ENCODE data around the gene TYSND1.

The TYSND1 gene

GRCh38 chr10:70135684-70136083, 10.8 kb downstream of the TYSND1 start:
- no peaks in the 10 kb centered on the region for H3K27me3 ChIP-seq (ENCODE audit: control insufficient read depth in 2 of 2, insufficient read depth in 2 of 2, low read length in 2 of 2)
- no peaks in the 10 kb centered on the region for H3K9me3 ChIP-seq (ENCODE audit: control insufficient read depth in 2 of 2, low read length in 2 of 2)
- H3K36me3 ChIP-seq (ENCODE audit: control insufficient read depth in 2 of 2, insufficient read depth in 2 of 2, low read length in 2 of 2) = peaks cover 0 to 3% of the 10 kb centered on the region in 2 donors
- no peak overlapping the region for H3K4me3 ChIP-seq (ENCODE audit: low read length in 2 of 2)
- H3K4me1 ChIP-seq (ENCODE audit: control insufficient read depth in 2 of 2, insufficient read depth in 2 of 2, low read length in 2 of 2) = peaks cover 33 to 48% of the 10 kb centered on the region in 2 donors
- no peak overlapping the region for H3K9ac ChIP-seq (ENCODE audit: low read depth in 1 of 2, low read length in 2 of 2)
- H3K27ac ChIP-seq (ENCODE audit: low read depth in 2 of 2, low read length in 2 of 2) = no peak overlapping the region

GRCh38 chr10:70135046-70135445, 11.5 kb downstream of the TYSND1 start:
- Histone ChIP-seq H3K36me3 (ENCODE audit: control insufficient read depth in 2 of 2, insufficient read depth in 2 of 2, low read length in 2 of 2) (peaks cover 0 to 3% of the 10 kb centered on the region in 2 donors), H3K9ac (ENCODE audit: low read depth in 1 of 2, low read length in 2 of 2) (no peak overlapping the region), H3K4me1 (ENCODE audit: control insufficient read depth in 2 of 2, insufficient read depth in 2 of 2, low read length in 2 of 2) (peaks cover 33 to 49% of the 10 kb centered on the region in 2 donors), H3K9me3 (ENCODE audit: control insufficient read depth in 2 of 2, low read length in 2 of 2) (no peaks in the 10 kb centered on the region), H3K4me3 (ENCODE audit: low read length in 2 of 2) (no peak overlapping the region), H3K27me3 (ENCODE audit: control insufficient read depth in 2 of 2, insufficient read depth in 2 of 2, low read length in 2 of 2) (no peaks in the 10 kb centered on the region), H3K27ac (ENCODE audit: low read depth in 2 of 2, low read length in 2 of 2) (no peak overlapping the region)

DNA sequence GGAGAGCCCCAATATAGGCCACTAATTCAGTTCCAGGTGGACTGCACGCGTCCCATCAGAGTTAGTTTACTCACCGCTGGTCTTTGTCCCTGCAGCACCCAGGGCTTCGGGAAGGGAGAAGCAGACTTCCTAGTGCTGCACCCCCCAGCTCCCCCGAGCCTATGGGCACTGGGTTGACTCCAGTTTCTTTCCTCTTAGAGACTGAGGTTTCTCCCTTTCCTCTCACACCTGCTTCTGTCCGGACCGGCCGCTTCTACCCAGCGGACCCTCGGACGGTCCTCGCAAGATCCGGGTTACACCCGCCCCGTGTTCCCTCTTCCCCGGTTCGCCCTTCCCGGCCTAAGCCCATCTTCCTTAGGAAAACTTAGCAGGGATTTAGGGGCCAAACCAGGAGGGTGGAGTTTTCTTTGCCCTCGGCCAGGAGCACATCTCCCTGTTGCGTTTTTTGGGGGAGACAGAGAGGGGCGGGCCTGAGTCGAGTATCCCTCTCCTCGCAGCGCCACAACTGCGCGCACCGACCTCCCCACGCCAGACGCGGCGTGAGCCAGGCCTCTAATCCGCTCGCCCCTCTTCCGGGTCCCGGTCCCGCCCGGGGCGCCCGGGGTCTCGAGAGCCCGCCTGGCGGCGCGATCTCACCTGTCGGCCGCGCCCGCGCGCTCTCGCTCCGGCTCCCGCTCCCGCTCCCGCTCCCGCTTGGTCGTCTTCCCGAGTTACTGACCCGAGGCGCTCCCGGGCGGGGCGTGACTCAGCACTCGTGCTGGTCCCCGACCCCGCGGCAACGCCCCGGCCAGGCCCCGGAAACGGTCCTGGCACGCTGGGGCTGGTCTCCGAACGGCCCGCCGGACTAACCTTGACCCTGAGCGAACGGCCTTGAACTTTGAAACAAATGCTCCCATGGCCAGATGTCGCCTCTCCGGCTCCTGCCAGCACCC, 14.1 kb downstream of the TYSND1 start, which contains the start of gene AIFM2:
Gene AIFM2 (minus strand): TSS at position 728 of the 932 bp plus-strand sequence. CDS start 8,741 bp downstream, outside the sequence.
- peak within 1 kb of the TSS; percentile 82 to 88 for H3K4me3 ChIP-seq (ENCODE audit: low read length in 2 of 2)
- no peaks in the 10 kb centered on the region for H3K27me3 ChIP-seq (ENCODE audit: control insufficient read depth in 2 of 2, insufficient read depth in 2 of 2, low read length in 2 of 2)
- no peaks in the 10 kb centered on the region for H3K9me3 ChIP-seq (ENCODE audit: control insufficient read depth in 2 of 2, low read length in 2 of 2)
- H3K36me3 ChIP-seq (ENCODE audit: control insufficient read depth in 2 of 2, insufficient read depth in 2 of 2, low read length in 2 of 2) = peaks cover 0 to 3% of the 10 kb centered on the region in 2 donors
- H3K27ac ChIP-seq (ENCODE audit: low read depth in 2 of 2, low read length in 2 of 2) = peak within 1 kb of the TSS; percentile 76 to 78
- H3K4me1 ChIP-seq (ENCODE audit: control insufficient read depth in 2 of 2, insufficient read depth in 2 of 2, low read length in 2 of 2) = peaks cover 19 to 28% of the 10 kb centered on the region in 2 donors
- peak within 1 kb of the TSS; percentile 81 to 92 for H3K9ac ChIP-seq (ENCODE audit: low read depth in 1 of 2, low read length in 2 of 2)

DNA sequence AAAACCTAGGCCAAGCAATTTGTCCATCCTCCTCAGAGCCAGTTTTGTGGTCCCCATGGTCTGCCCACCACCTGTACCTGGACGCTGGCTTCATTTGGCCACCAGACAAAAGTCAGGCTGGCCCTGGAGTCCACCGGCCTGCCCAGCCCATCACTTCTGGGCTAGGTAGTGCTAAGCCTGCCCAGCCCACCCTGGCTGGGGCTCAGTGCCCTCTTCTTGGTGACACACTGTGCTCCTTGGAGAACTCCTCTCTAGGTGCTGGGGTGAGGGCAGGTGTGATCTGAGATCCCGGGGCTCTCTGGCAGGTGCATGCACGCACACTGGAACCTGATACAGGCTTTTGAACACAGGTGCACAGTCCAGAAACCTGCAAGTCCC, 15.0 kb downstream of the TYSND1 start:
- peaks cover 0 to 3% of the 10 kb centered on the region in 2 donors for H3K36me3 ChIP-seq (ENCODE audit: control insufficient read depth in 2 of 2, insufficient read depth in 2 of 2, low read length in 2 of 2)
- H3K4me3 ChIP-seq (ENCODE audit: low read length in 2 of 2) = peak overlapping the region; percentile 82 to 88
- peak overlapping the region; percentile 76 to 78 for H3K27ac ChIP-seq (ENCODE audit: low read depth in 2 of 2, low read length in 2 of 2)
- H3K27me3 ChIP-seq (ENCODE audit: control insufficient read depth in 2 of 2, insufficient read depth in 2 of 2, low read length in 2 of 2) = no peaks in the 10 kb centered on the region
- peak overlapping the region; percentile 34 to 92 for H3K9ac ChIP-seq (ENCODE audit: low read depth in 1 of 2, low read length in 2 of 2)
- peaks cover 16 to 20% of the 10 kb centered on the region in 2 donors for H3K4me1 ChIP-seq (ENCODE audit: control insufficient read depth in 2 of 2, insufficient read depth in 2 of 2, low read length in 2 of 2)
- no peaks in the 10 kb centered on the region for H3K9me3 ChIP-seq (ENCODE audit: control insufficient read depth in 2 of 2, low read length in 2 of 2)

DNA sequence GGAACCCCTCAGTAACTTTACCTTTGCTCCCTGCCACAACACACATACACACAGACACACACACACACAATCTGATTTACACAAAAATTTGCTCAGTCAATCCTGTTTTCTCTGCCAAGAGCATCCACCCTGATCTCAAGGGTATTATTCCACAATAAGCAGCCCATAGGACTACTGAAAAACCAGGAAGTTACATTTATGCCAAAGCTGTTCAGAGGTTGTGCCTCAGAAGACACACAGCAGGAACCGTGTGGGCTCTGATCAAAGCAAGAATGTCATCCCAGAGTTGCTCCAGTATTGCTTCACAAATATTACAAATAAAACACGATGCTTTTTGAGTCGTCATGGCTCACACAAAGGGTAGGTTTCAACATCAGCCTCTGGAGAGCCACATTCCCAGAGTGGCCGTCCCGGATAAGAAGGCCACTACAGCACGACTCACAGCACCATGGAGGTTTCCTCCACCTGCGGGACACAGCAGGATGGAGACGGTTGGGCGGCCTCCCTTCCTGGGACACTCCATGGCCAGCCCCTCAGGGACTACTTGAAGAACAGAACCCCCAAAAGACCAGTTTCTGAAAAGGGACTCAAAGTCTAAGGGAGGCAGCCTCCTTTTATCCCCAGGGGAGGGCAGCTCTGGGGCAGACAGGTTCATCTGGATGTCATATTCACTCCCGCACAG, 15.5 kb downstream of the TYSND1 start:
- Histone ChIP-seq H3K9ac (ENCODE audit: low read depth in 1 of 2, low read length in 2 of 2) (peak overlapping the region; percentile 28 to 92), H3K36me3 (ENCODE audit: control insufficient read depth in 2 of 2, insufficient read depth in 2 of 2, low read length in 2 of 2) (peaks cover 0 to 3% of the 10 kb centered on the region in 2 donors), H3K4me3 (ENCODE audit: low read length in 2 of 2) (peak overlapping the region; percentile 82 to 88), H3K9me3 (ENCODE audit: control insufficient read depth in 2 of 2, low read length in 2 of 2) (no peaks in the 10 kb centered on the region), H3K4me1 (ENCODE audit: control insufficient read depth in 2 of 2, insufficient read depth in 2 of 2, low read length in 2 of 2) (peaks cover 16 to 19% of the 10 kb centered on the region in 2 donors), H3K27ac (ENCODE audit: low read depth in 2 of 2, low read length in 2 of 2) (peak overlapping the region; percentile 13 to 18), H3K27me3 (ENCODE audit: control insufficient read depth in 2 of 2, insufficient read depth in 2 of 2, low read length in 2 of 2) (no peaks in the 10 kb centered on the region)

DNA sequence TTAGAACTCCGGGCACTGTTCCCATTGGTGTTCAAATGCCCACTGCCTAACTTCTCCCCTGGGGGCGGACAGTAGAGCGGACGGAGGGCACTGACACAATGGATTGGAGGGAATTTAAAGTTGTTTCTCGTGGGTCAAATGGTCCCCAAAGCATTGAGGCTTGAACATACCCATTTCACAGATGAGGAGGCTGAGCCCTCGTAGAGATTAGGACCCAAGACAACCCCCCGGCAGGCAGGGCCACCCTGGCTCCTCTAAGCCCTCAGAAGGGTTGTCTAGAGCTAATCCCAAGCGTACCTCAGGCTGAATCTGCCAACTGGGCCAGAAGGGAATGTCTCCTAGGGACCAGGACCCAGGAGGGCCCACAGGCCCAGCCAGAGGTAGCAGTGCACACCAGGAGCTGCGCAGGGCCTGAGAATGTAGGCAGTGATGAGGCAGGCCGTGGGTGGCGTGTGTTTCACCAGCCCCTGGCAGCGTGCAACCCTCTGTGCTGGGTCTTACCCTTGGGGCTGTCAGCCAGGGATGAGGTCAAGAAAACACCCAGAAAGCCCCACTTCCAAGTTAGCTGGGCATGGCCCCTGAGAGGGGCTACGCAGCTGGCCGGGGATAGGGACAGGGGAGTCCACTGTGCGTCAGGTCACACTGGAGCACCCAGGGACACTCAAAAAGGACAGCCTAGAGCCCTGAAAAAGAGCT, 19.7 kb downstream of the TYSND1 start:
- Histone ChIP-seq H3K27me3 (ENCODE audit: control insufficient read depth in 2 of 2, insufficient read depth in 2 of 2, low read length in 2 of 2) (no peaks in the 10 kb centered on the region), H3K4me1 (ENCODE audit: control insufficient read depth in 2 of 2, insufficient read depth in 2 of 2, low read length in 2 of 2) (peaks cover 8 to 13% of the 10 kb centered on the region in 2 donors), H3K9me3 (ENCODE audit: control insufficient read depth in 2 of 2, low read length in 2 of 2) (no peaks in the 10 kb centered on the region), H3K9ac (ENCODE audit: low read depth in 1 of 2, low read length in 2 of 2) (no peak overlapping the region), H3K36me3 (ENCODE audit: control insufficient read depth in 2 of 2, insufficient read depth in 2 of 2, low read length in 2 of 2) (peaks cover 6 to 8% of the 10 kb centered on the region in 2 donors), H3K4me3 (ENCODE audit: low read length in 2 of 2) (no peak overlapping the region), H3K27ac (ENCODE audit: low read depth in 2 of 2, low read length in 2 of 2) (no peak overlapping the region)

GRCh38 chr10:70125918-70126552, 20.5 kb downstream of the TYSND1 start:
- peaks cover 0 to 5% of the 10 kb centered on the region in 2 donors for H3K4me1 ChIP-seq (ENCODE audit: control insufficient read depth in 2 of 2, insufficient read depth in 2 of 2, low read length in 2 of 2)
- H3K9ac ChIP-seq (ENCODE audit: low read depth in 1 of 2, low read length in 2 of 2) = no peak overlapping the region
- H3K27ac ChIP-seq (ENCODE audit: low read depth in 2 of 2, low read length in 2 of 2) = no peak overlapping the region
- peaks cover 6 to 8% of the 10 kb centered on the region in 2 donors for H3K36me3 ChIP-seq (ENCODE audit: control insufficient read depth in 2 of 2, insufficient read depth in 2 of 2, low read length in 2 of 2)
- no peak overlapping the region for H3K4me3 ChIP-seq (ENCODE audit: low read length in 2 of 2)
- H3K27me3 ChIP-seq (ENCODE audit: control insufficient read depth in 2 of 2, insufficient read depth in 2 of 2, low read length in 2 of 2) = no peaks in the 10 kb centered on the region
- H3K9me3 ChIP-seq (ENCODE audit: control insufficient read depth in 2 of 2, low read length in 2 of 2) = no peaks in the 10 kb centered on the region

- H3K4me1 ChIP-seq (ENCODE audit: control insufficient read depth in 2 of 2, insufficient read depth in 2 of 2, low read length in 2 of 2) = no peaks in the 10 kb centered on the region
- no peak overlapping the region for H3K27ac ChIP-seq (ENCODE audit: low read depth in 2 of 2, low read length in 2 of 2)
- no peaks in the 10 kb centered on the region for H3K27me3 ChIP-seq (ENCODE audit: control insufficient read depth in 2 of 2, insufficient read depth in 2 of 2, low read length in 2 of 2)
- no peak overlapping the region for H3K4me3 ChIP-seq (ENCODE audit: low read length in 2 of 2)
- no peaks in the 10 kb centered on the region for H3K9me3 ChIP-seq (ENCODE audit: control insufficient read depth in 2 of 2, low read length in 2 of 2)
- H3K9ac ChIP-seq (ENCODE audit: low read depth in 1 of 2, low read length in 2 of 2) = no peak overlapping the region
- peaks cover 10 to 18% of the 10 kb centered on the region in 2 donors for H3K36me3 ChIP-seq (ENCODE audit: control insufficient read depth in 2 of 2, insufficient read depth in 2 of 2, low read length in 2 of 2)
These were observed 21.6 kb downstream of the TYSND1 start for GRCh38 chr10:70124918-70125317.

DNA sequence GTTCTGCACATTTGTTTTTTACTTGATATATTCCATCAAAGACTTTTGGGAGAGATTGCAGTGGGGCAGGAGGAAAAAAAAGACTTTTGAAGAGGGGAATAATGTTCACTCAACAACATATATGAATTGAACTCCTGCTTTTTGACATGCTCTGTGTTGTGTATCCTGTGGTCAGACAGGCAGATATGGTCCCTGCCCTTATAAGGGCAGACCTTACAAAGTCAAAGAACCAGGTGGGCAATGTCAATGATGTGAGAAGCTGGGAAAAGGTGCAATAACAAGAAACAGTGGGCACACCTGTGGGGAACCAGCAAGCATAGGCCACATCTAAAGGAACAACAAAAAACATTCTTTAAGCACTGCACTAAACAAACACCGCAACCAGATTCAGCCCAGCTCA, 22.1 kb downstream of the TYSND1 start:
- Histone ChIP-seq H3K27me3 (ENCODE audit: control insufficient read depth in 2 of 2, insufficient read depth in 2 of 2, low read length in 2 of 2) (no peaks in the 10 kb centered on the region), H3K9me3 (ENCODE audit: control insufficient read depth in 2 of 2, low read length in 2 of 2) (no peaks in the 10 kb centered on the region), H3K9ac (ENCODE audit: low read depth in 1 of 2, low read length in 2 of 2) (no peak overlapping the region), H3K27ac (ENCODE audit: low read depth in 2 of 2, low read length in 2 of 2) (no peak overlapping the region), H3K4me1 (ENCODE audit: control insufficient read depth in 2 of 2, insufficient read depth in 2 of 2, low read length in 2 of 2) (no peaks in the 10 kb centered on the region), H3K4me3 (ENCODE audit: low read length in 2 of 2) (no peak overlapping the region), H3K36me3 (ENCODE audit: control insufficient read depth in 2 of 2, insufficient read depth in 2 of 2, low read length in 2 of 2) (peaks cover 14 to 18% of the 10 kb centered on the region in 2 donors)

Data from mucosa of rectum (tissue), 2 donors.